GM12878 (cell line): ENCODE measurements around the gene PARP1. TPM values are rescaled to one million over a fixed set of nuclear protein-coding genes. Genes with fewer than 3 reads are reported as not detected.

Experiments used
- ATF3 ChIP-seq: IDR thresholded peaks from 2 replicates; pipeline ENCODE4 v1.6.1; 2011; ENCODE audit warnings: low read depth, mild to moderate bottlenecking, low read length, moderate library complexity, borderline replicate concordance; ENCODE audit errors: extremely low read depth
- CEBPZ ChIP-seq: fragments of 150-350 bp; IDR thresholded peaks from 2 replicates; pipeline ENCODE4 v1.6.1; 2016; ENCODE audit warnings: low read depth, low read length
- CHD1 ChIP-seq: IDR thresholded peaks from 2 replicates; pipeline ENCODE4 v1.6.1; 2012; ENCODE audit warnings: low read depth, low read length, improper control_type of control experiment
- JUND ChIP-seq: IDR thresholded peaks from 2 replicates; pipeline ENCODE4 v1.6.1; 2012; ENCODE audit warnings: low read depth, mild to moderate bottlenecking, low read length, improper control_type of control experiment, moderate library complexity
- PML ChIP-seq: IDR thresholded peaks from 2 replicates; pipeline ENCODE4 v1.6.1; 2012; ENCODE audit warnings: low read length, inconsistent platforms
- ZBTB4 ChIP-seq: fragments of 450-650 bp; formaldehyde crosslinking; IDR thresholded peaks from 2 replicates; pipeline ENCODE4 v1.4.0; 2022; ENCODE audit warnings: mild to moderate bottlenecking, moderate library complexity
- polyA plus RNA-seq, 11 experiments: library from polyadenylated mRNA; depleted of rRNA in 4 of 11; unstranded in 6 of 11; stranded (reverse) in 5 of 11; fragments of >200 nt; fragmentation: Nextera tagmentation in 4 of 11; fragmentation: Illumina TruSeq in 1 of 11; extraction: Ambion mirVana in 4 of 11; extraction: Trizol in 1 of 11; gene quantifications; 1 replicate in 1 of 11; 2 replicates in 10 of 11; pipeline versions ENCODE4 v1.2.1 to v1.2.3, GENCODE V29; 2011 to 2016; ENCODE audit warnings: inconsistent platforms in 2 of 11, missing spikeins in 2 of 11, low read depth in 1 of 11
- total RNA-seq, 4 experiments: library from RNA; depleted of rRNA in 3 of 4; stranded (reverse); fragments of >200 nt in 3 of 4; fragmentation: Illumina TruSeq in 1 of 4; extraction: Trizol in 1 of 4; gene quantifications; 2 replicates each; pipeline versions ENCODE4 v1.2.1 to v1.2.3, GENCODE V29; 2013 to 2021

The PARP1 gene
- total and polyA plus RNA-seq, 10 of the 15 experiments (the other 5 are each of a cell fraction or from before 2014, with no cell fraction given) = 113 to 287 (median 265) TPM

GRCh38 chr1:226370144-226370923 lies 37.6 kb downstream of the PARP1 start (continued):
- TF ChIP-seq ZBTB4 (CRISPR knock-in tag) (no peak), PML (no peak), ATF3 (no peak), CHD1 (no peak), CEBPZ (no peak), JUND (no peak)
- TF ChIP-seq, all 136 proteins: peak for 5
